SK-N-MC (cell line): ENCODE measurements around the gene URAD.
A peak's percentile ranks its signal among the peaks of the same experiment; 100 is the strongest.

Source experiments
- DNase-seq: peaks from one replicate; pipeline ENCODE4 v3.0.0-alpha.2; 2011; ENCODE audit warnings: low read depth, low spot score
- H3K27ac ChIP-seq: fragments of 200-600 bp; sonication (generic); 2 replicates; pipeline ENCODE4 v1.5.1; 2016; ENCODE audit warnings: mixed run types
- H3K36me3 ChIP-seq: fragments of 200-600 bp; sonication (generic); 2 replicates; pipeline ENCODE4 v1.6.1; 2017; ENCODE audit warnings: antibody characterized with exemption, low read length, mixed read lengths; ENCODE audit not compliant: insufficient read depth
- H3K4me3 ChIP-seq: fragments of 200-600 bp; sonication (generic); 2 replicates; pipeline ENCODE4 v1.5.1; 2016
- H3K9ac ChIP-seq: fragments of 200-600 bp; sonication (generic); 2 replicates; pipeline ENCODE4 v1.8.0; 2017; ENCODE audit warnings: mixed run types, mixed read lengths; ENCODE audit not compliant: insufficient read length
- H3K9me3 ChIP-seq: fragments of 200-600 bp; sonication (generic); 2 replicates; pipeline ENCODE4 v1.6.1; 2017; ENCODE audit warnings: low read depth, mild to moderate bottlenecking, antibody characterized with exemption, low read length, moderate library complexity, mixed read lengths
- EZH2 ChIP-seq: fragments of 200-600 bp; sonication (generic); IDR thresholded peaks from one replicate; pipeline ENCODE4 v1.6.1; 2017; ENCODE audit warnings: antibody characterized with exemption
- FOXP2 ChIP-seq: optimal IDR thresholded peaks from 2 replicates; pipeline ENCODE3; 2011; ENCODE audit warnings: mild to moderate bottlenecking, moderate library complexity; ENCODE audit not compliant: insufficient read depth; ENCODE audit errors: extremely low read length, control extremely low read depth
- POLR2AphosphoS5 ChIP-seq: IDR thresholded peaks from 2 replicates; pipeline ENCODE4 v1.6.1; 2012; ENCODE audit warnings: mild to moderate bottlenecking, low read depth, low read length, borderline replicate concordance

Gene URAD

GRCh38 chr13:27980280-27980998, 8.1 kb downstream of the URAD start:
- Histone ChIP-seq H3K9ac (no peak overlapping the region), H3K9me3 (no peaks in the 10 kb centered on the region), H3K4me3 (no peak overlapping the region), H3K27ac (no peak overlapping the region), H3K36me3 (no peaks in the 10 kb centered on the region)
- TF ChIP-seq EZH2 = peak; percentile 80
- TF ChIP-seq FOXP2 = no peak
- no peak for TF ChIP-seq POLR2AphosphoS5
- DNase-seq = no peak

GRCh38 chr13:27979765-27980279, 8.7 kb downstream of the URAD start:
- H3K9ac ChIP-seq = no peak overlapping the region
- no peak overlapping the region for H3K4me3 ChIP-seq
- no peaks in the 10 kb centered on the region for H3K36me3 ChIP-seq

DNA sequence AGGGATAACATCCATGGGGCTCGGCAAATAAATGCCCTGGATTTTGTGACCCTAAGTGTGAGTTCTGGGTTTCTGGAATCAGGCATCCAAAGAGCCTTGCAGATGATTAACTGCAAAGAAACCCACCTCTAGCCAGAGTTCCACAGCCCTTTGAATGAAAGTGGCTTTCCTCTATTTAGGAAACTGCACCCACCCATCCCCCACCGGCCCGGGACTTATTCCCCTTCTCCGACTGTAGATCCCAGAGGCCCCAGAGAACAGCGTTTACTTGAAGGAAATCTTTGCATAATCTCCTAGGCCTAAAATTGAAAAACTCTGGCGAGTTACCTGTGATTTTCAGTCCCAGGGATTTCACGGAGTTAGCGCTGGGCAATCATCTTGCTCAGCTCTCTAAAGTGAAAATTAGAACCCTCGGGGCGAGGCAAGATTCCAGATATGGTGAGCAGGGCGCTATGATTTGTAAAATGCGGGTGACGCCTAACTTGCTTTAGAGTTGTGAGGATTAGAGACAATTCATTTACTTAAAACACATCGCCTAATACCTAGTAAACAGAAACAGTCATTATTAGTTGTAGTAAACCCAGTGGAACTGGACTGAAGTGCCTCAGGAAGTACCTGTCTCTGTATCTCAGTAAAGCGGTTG, 9.4 kb downstream of the URAD start:
- TF ChIP-seq POLR2AphosphoS5 = no peak
- peak; percentile 50 for TF ChIP-seq EZH2
- TF ChIP-seq FOXP2 = no peak
- Histone ChIP-seq H3K9ac (no peak overlapping the region), H3K4me3 (no peak overlapping the region), H3K9me3 (no peaks in the 10 kb centered on the region), H3K27ac (no peak overlapping the region), H3K36me3 (no peaks in the 10 kb centered on the region)
- DNase-seq = no peak

More at GRCh38 chr13:27979765-27980279, 8.7 kb downstream of the URAD start:
- DNase-seq = no peak
- H3K27ac ChIP-seq = no peak overlapping the region
- no peaks in the 10 kb centered on the region for H3K9me3 ChIP-seq
- no peak for TF ChIP-seq POLR2AphosphoS5
- TF ChIP-seq EZH2 = no peak
- TF ChIP-seq FOXP2 = no peak

DNA sequence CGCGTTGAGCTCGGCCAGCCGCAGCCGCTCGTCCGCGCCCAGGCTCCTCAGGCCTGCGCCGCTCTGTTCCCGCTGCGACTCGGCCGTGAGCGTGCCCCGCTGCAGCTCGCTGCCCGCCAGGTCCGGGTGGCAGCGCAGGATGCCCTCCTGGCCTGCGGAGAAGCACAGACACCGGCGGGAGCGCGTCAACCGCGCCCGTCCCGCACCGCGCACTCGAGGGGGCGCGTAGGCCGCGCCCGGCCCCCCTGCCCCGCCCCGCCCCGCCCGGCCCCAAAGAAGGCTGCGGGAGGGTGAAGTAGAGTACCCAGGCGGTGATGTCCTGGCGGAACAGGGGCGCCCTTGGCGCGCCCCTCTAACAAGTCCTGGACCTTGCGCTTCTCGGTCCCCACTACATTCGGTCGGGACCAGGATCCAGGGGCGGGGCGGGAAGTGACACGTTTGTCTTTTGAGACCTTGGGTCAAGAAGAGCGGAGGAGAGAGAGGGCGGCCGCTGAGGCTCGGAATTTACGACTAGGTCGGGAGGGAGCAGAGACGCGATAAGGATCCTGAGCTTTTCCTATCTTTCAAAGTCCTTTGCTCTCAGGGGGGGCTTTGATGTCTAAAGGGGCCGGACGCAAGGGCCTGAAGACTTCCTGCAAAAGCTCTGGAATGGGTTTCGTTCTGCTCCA, 10.1 kb downstream of the URAD start:
- Histone ChIP-seq H3K27ac (no peak overlapping the region), H3K36me3 (no peaks in the 10 kb centered on the region), H3K4me3 (no peak overlapping the region), H3K9me3 (no peaks in the 10 kb centered on the region), H3K9ac (no peak overlapping the region)
- DNase-seq = no peak
- TF ChIP-seq POLR2AphosphoS5 = no peak
- no peak for TF ChIP-seq EZH2
- no peak for TF ChIP-seq FOXP2

GRCh38 chr13:27977476-27978300, 10.8 kb downstream of the URAD start:
- no peak for TF ChIP-seq FOXP2
- no peak for TF ChIP-seq POLR2AphosphoS5
- peak; percentile 62 for TF ChIP-seq EZH2
- Histone ChIP-seq H3K36me3 (no peaks in the 10 kb centered on the region), H3K27ac (no peak overlapping the region), H3K4me3 (no peak overlapping the region), H3K9ac (no peak overlapping the region), H3K9me3 (no peaks in the 10 kb centered on the region)
- DNase-seq = no peak

DNA sequence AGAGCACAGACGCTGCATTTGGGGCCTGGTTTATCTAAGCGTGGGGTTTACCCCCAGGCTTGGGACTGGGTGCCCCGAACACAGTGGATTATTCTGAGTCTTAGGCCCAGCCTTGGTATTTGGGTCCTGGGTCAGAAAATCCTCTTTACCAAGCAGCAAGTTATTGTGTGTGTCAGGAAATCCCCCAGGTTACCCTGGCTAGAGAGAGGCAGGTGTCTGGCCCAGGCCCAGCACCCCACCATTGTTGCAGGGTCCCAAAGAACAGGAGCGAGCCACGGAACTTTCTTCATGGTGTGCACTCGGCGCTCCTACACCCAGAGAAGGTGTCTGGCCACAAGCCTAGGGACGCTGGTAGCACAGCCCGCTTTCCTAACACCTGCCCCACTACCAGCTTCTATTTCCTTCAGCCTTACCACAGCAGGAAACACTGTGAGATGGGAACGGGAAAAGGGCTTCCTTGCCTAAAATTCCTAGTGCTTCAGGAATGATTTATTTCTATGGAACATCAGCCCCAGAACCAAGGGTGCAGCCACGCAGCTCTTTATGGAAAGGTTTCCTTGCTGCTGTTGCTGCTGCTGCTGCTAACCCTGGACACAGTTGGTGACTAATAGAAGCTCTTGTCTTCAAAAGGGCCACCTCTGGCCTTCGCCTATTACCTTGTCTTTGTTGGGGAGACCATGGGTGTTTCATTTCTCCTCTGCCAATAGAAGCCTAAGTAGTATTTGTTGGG, 12.0 kb downstream of the URAD start:
- no peak overlapping the region for H3K27ac ChIP-seq
- no peak for DNase-seq
- no peaks in the 10 kb centered on the region for H3K36me3 ChIP-seq
- no peaks in the 10 kb centered on the region for H3K9me3 ChIP-seq
- H3K4me3 ChIP-seq = no peak overlapping the region
- H3K9ac ChIP-seq = no peak overlapping the region
- TF ChIP-seq EZH2 (no peak), POLR2AphosphoS5 (no peak), FOXP2 (no peak)

- Histone ChIP-seq H3K4me3 (no peak overlapping the region), H3K36me3 (no peaks in the 10 kb centered on the region), H3K9ac (no peak overlapping the region), H3K9me3 (no peaks in the 10 kb centered on the region), H3K27ac (no peak overlapping the region)
- no peak for DNase-seq
- TF ChIP-seq EZH2 (peak; percentile 81), FOXP2 (no peak)
Measured at GRCh38 chr13:27975564-27976361, 12.7 kb downstream of the URAD start.
